Raji (cell line): Measurements from ENCODE around the gene PIR.

Experiments used
- POLR2A ChIP-seq: IDR thresholded peaks from 2 replicates; pipeline ENCODE4 v1.6.1; 2011; ENCODE audit warnings: low read depth, low read length, control low read depth; ENCODE audit not compliant: insufficient read depth

The PIR gene

DNA sequence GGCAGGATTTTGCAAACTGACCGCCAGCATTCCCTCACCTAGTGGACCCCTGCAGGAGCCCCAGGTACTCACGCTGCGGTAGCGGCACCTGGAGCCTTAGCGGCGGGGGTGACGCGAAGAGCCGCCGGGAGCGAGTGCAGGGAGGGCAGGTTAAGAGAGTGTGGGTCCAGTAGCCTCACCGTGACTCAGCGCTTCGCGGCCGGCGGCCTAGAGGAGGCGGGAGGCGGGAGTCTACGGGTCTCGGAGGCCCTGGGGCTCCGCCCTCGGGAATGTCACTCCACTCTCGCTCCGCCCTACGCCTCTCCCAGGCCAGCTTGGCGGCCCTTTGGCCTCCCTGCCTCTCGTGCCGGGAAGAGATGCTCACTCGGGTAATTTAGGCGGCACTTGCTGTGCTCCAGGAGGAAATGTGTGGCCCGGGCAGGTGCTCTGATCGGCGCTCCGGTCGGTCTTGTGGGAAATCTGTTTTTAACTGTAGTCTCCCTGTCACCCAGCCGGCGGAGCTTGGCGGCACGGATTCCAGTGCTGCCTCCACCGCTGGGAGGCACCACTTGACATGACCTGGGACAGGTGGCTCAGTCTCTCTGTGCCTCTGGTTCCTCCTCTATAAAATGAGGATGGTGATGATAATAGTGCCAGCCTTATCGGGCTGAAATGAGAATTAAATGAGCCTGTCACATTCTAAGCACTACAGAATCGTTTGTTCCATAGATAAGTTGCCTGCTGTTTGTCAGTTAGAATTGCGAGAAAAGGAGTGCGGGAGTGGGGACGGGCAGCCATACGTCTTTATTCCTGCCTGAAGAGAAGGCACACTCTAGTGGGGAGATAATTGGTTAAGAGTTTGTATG lies at the start of gene PIR:
Gene PIR, minus strand, starts transcription at position 216 of the 845 bp plus-strand sequence. CDS start 2,076 bp downstream, outside the sequence.
- TF ChIP-seq POLR2A, result no peak

DNA sequence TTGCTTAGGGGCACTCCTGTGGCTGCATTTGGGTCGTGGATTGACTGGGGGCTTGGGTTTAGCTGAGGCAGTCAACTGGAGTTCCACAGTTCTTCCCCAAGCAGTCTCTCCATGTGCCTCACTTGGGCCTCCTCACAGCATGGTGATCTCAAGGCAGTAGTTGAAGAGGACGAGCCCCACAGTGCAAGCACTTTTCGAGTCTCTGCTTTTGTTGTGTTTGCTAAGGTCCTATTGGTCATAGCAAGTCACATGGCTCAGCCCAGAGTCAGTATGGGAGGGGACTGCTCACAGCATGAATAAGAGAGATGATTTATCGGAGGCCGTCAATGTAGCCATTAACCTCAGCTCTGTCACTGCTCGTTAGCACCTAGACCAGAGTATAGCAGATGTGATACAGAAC lies 37.2 kb upstream of the PIR start:
- TF ChIP-seq POLR2A, result no peak

DNA sequence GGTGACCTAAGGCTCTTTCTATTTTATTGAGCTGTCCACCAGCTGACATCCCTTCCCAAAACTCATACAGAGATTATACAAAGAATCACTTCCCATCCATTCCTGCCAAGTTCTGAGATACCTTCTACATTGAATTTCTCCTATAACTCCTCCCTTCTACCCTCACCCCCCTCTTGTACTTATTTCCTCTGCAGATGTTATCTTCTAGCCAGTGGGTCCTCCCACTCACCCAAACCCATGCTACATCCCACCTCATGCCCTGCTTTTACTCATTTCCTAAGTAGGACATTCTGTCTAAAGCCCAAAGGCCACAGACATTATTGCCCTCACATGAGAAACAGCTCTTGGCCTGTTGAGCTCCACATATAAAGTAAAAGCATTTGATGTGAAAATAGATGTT lies 36.0 kb upstream of the PIR start:
- no peak for TF ChIP-seq POLR2A

DNA sequence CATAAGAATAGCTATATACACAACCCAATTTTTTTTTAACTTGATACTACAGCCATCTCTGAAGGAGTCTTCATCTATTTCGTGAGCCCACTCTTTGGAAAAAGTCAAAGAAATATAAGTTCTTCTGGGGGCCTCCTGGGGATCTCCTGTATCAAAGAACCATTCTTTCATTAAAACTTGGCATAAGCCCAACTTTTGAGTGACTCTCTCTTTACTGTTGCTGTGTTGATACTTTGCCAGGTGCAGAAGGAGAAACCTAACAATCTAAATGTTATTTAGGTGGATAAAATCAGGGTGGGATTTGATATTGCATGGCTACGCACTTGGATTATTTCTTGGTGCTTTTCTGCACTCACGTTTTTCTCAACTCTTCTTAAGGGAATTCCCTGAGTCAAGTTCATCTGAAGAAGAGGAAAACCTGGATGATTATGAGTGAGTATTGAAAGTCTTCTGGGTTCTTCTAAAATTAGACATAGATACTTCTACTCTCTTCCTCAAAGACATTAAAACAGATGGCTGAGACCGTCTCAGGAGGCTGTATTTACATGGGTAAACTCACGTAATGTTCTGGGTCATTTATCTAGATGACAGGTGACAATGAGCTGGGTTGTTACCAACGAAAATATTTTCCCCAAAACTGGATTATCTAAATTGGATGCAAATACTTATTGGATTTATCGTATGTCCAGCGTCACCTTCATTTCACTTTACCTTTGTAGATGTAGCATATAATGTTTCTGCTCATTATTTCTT lies 32.7 kb upstream of the PIR start:
- TF ChIP-seq POLR2A, result no peak

DNA sequence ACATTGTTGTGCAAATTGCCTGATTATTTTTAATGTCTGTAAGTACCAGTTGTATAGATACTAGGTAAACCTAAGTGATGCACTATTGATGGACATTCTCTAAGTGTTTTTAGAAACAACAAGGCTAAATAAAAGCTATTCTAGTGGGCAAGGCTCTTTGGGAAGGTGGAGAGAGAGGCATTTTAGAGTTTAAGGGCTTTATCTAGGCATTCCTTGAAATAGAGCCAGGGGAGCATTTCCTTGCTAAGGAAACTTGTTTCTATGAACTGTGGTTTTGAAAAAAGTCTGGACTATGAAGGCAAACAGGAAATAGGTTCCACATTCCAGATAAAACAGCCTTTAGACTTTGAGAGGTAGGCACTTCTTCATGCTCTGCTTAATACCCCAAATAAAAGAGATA lies 31.3 kb upstream of the PIR start:
- no peak for TF ChIP-seq POLR2A

DNA sequence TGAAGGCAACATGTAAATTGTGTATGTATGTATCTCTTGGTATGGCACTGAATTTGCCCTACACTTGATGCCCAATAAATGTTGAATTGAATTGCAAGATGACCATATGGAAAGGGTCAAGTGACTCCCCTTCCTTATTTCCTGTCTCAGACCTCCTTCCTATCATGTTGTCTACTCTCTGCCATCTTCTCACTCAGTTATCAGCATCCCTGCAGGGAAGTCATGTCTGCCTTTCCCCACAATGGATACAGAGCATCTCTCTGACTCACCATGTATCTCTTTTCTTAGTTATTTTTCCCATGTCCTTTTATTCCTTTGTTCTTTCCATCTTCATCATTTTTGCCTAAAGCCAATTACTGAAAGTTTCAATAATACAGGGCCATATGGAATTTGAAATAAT lies 30.0 kb upstream of the PIR start:
- no peak for TF ChIP-seq POLR2A

DNA sequence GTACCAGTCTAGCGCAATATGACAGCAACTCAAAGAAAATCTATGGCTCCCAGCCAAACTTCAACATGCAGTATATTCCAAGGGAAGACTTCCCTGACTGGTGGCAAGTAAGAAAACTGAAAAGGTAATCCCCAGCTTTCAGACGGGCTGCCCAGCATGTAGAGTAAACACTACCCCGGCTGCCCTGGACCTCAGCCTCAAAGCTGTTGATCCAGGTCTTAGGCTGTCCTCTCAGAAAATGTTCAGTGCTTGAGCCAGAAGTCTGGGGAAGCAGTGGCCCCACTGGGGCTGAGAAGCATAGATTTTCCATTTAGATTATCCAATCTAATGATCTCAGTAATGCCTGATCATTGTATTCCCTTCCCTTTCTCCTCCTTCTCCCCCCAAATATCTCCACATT lies 29.3 kb upstream of the PIR start:
- TF ChIP-seq POLR2A, result no peak

DNA sequence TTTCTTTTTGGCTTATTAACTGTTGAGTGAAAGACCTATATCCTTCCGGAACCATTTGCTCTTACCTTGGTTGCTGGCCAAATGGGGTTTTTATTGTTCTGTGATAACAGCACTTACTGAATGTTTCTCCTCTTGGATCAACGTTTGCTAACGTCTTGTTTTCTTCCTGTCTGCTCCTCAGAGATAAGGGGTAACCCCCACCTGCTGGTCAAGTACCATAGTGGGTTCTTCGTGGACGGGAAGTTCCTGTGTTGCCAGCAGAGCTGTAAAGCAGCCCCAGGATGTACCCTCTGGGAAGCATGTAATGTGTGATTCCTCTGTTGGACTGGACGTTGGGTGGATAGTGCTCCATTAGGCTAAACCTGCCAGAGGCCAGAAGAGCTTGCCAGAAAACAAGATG lies 22.8 kb upstream of the PIR start:
- no peak for TF ChIP-seq POLR2A

DNA sequence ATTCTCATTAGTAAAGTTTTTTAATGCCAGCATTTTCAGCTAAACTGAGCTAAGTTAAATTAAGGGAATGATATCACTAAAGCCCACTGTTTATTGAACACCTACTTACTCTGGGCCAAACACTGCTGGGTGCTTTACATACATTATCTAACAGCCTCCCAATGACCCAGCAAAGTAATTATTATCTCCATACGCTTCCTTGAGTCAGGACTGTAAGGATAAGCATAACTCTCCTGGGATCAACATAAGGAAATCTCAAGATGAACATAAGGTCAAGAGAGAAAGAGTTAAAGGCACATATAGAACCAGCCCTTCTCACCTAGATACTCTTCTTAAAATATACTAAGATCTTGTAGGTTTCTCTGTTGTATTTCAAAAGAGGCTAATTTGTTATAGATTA lies 21.1 kb upstream of the PIR start:
- TF ChIP-seq POLR2A, result no peak

DNA sequence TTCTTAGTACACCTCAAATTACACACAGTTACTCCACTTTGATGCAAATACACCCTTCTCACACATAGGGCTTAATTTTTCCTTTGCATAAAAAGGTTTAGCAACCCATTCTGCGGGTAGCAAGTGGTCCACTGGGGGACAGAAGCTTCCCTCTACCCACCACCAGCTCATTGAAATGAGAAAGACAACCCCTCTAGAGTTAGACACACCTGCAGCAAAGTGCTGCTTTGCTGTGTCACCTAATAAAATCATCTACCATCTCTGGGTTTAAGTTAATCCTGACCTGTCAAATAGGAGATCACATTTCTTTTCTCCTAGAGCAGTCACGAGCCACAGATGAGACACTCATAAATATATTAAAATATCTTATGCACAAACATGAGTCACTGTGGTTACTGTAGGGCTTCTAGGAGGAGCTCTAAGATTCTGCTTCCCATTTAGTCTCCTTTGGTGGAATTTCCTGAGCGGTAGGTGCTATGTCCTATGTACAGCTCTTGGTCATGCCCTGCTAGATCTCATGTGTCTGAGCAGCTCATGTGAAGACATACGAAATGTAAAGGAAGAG lies 19.4 kb upstream of the PIR start:
- TF ChIP-seq POLR2A, result no peak

DNA sequence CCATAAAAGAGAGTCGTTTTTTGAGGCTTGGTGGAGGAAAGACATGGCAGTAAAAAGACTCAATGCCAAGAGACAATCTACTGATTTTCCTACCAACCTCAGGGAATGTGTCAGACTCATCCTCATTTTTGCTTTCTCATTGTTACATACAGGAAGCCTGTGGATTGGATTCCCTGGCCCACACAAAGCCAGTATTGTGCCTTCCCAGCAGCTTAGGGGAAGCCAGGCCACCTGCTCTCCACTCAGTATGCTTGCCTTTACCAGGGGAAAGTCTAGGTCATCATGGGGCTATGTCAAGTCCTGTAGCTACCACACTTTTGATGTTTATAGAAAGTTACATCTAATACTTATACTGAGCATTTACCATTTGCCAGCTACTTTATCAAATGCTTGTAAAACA lies 18.4 kb upstream of the PIR start:
- TF ChIP-seq POLR2A, result no peak

DNA sequence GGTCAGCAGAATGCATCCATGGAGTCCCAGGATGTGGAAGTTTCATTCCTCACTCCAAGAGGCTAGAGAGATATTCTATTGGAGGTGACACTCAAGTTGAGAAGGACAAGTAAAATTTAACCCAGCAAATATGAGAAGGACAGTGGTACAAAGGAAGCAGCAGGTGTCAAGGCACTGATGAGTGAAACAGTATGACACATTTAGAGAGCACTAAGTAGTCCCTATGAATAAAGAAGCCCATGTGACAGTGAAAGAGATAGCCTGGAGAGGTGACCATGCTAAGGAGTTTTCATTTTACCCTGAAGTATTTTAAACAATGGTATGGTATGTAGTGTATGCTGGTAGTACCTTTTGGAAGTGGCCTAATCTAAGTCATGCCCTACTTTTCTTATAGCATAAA lies 16.7 kb upstream of the PIR start:
- TF ChIP-seq POLR2A, result no peak

DNA sequence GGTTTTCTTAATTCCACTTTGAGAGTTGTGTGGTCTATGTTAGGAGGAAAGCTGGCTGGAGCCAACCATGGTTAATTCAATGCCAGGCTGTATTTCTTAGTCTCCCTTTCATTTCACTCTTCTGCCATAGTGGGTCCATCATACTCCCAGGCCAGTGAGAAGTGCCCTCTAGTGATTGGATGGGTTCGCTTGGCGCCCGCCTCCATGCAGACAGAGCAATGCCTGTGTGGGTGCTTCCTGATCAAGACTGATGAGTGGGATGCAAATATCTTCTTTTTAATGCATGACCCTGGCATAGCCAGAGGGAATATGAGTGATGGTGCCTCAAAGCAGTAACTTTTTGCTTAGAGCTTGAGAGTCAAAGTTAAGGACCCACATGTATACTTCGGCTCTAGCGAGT lies 13.9 kb upstream of the PIR start:
- TF ChIP-seq POLR2A, result no peak

DNA sequence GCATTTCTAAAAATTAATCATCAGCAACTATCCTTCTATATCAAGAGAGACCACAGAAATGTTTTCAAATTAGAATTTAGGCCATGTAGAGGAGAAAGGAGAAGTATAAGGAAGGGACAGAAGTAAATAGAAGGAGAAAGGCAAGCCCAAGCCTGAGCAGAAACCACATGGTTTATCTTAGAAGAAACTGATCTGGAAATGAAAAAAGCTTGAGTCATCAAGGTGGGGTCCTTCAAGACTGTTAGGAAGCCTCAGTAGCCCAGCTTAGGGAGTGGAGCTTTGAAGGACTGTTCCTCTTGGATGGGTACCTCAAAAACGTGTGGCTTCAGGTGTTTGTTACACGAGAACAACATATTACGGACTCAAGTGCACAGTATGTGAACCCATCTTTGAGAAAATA lies 12.0 kb upstream of the PIR start:
- no peak for TF ChIP-seq POLR2A

DNA sequence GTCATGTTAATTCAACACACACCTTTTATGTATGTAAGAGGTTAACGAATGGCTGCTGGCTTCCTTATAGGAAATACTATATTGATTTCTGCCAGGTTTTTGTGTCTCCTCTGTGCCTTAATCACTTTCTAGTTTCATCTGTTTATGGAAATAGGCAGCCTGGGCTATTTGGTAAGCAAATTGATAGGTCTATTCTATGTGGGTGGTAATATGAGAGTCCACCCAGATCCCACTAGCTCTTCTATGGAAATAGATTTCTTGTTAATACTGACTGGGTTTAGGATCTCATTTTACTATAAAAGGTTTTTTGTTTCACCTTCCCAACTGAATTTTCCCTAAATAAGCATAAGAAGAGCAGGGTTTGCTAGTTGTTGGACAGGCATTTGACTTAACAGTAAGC lies 11.5 kb upstream of the PIR start:
- TF ChIP-seq POLR2A, result no peak

DNA sequence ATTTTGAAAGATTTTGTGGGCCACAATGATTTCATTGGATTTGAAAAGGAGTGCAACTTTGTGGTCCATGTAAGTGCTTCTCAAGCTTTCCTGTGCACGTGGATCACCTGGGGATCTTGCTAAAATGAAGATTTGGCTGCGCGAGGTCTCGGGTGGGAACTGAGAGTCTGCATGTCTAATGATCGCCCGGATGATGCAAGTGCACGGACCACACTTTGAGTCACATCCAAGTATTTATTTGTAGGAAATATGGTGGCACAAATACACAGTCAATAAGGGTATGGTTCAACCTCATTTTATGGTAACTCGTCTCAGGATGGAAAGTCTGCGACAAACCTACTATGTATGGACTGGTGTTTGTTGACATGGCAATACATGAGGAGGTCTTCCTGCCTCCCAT lies 8.4 kb upstream of the PIR start:
- TF ChIP-seq POLR2A, result no peak
